DND-41 (cell line): ENCODE results near the gene TECPR2.
"Not testable (repeated sequence)": the region's sequence is repeated elsewhere in the genome, so short reads cannot be mapped to it uniquely, and the experiment has no call there.

Source experiments
- ATAC-seq: fragments of 200-7000 bp; cut with Tn5 transposase; 3 replicates; pipeline ENCODE4 v1.9.1; 2021; ENCODE audit warnings: low read depth; ENCODE audit not compliant: insufficient read depth
- DNase-seq: peaks from one replicate; pipeline ENCODE4 v3.0.0-alpha.2; 2020
- H2AFZ ChIP-seq: 2 replicates; pipeline ENCODE4 v1.6.0; 2012; ENCODE audit warnings: low read depth, low read length
- H3K27ac ChIP-seq: 2 replicates; pipeline ENCODE4 v1.5.1; 2012; ENCODE audit warnings: low read length, inconsistent platforms
- H3K27me3 ChIP-seq: fragments of 200-600 bp; sonication (generic); 2 replicates; pipeline ENCODE4 v1.6.0; 2012; ENCODE audit warnings: low read length, mild to moderate bottlenecking, inconsistent platforms; ENCODE audit not compliant: insufficient read depth, poor library complexity
- H3K36me3 ChIP-seq: 2 replicates; pipeline ENCODE4 v1.5.1; 2012; ENCODE audit warnings: low read length, inconsistent platforms; ENCODE audit not compliant: insufficient read depth
- H3K4me1 ChIP-seq: 2 replicates; pipeline ENCODE4 v1.5.1; 2012; ENCODE audit warnings: mild to moderate bottlenecking, low read length; ENCODE audit not compliant: insufficient read depth
- H3K4me2 ChIP-seq: 2 replicates; pipeline ENCODE4 v1.6.0; 2012; ENCODE audit warnings: mild to moderate bottlenecking, moderate library complexity, low read length, inconsistent platforms; ENCODE audit not compliant: insufficient read depth
- H3K4me3 ChIP-seq, 2 experiments: fragments of 200-600 bp in 1 of 2; shearing (Covaris generic) in 1 of 2; 2 replicates each; pipeline ENCODE4 v1.5.1; 2012 to 2016; ENCODE audit warnings: inconsistent platforms in 2 of 2, low read length in 2 of 2, mild to moderate bottlenecking in 2 of 2, low read depth in 1 of 2, moderate library complexity in 1 of 2
- H3K79me2 ChIP-seq: 2 replicates; pipeline ENCODE4 v1.6.0; 2012; ENCODE audit warnings: low read length, inconsistent platforms; ENCODE audit not compliant: insufficient read depth
- H3K9ac ChIP-seq: 2 replicates; pipeline ENCODE4 v1.6.0; 2012; ENCODE audit warnings: low read depth, mild to moderate bottlenecking, inconsistent platforms, low read length, moderate library complexity
- H3K9me3 ChIP-seq: 2 replicates; pipeline ENCODE4 v1.5.1; 2012; ENCODE audit warnings: low read length, moderate library complexity, mild to moderate bottlenecking, inconsistent platforms; ENCODE audit not compliant: insufficient read depth, severe bottlenecking
- H4K20me1 ChIP-seq: 2 replicates; pipeline ENCODE4 v1.6.0; 2012; ENCODE audit warnings: low read length; ENCODE audit not compliant: insufficient read depth
- CTCF ChIP-seq: IDR thresholded peaks from 2 replicates; pipeline ENCODE4 v1.5.1; 2012; ENCODE audit warnings: borderline replicate concordance, low read length, moderate library complexity, mild to moderate bottlenecking; ENCODE audit not compliant: poor library complexity, severe bottlenecking; ENCODE audit errors: extremely low read depth
- EZH2 ChIP-seq: IDR thresholded peaks from 3 replicates; pipeline ENCODE4 v1.6.1; 2012; ENCODE audit warnings: borderline replicate concordance, low read depth, mild to moderate bottlenecking, moderate library complexity, low read length, inconsistent platforms; ENCODE audit not compliant: severe bottlenecking

The TECPR2 gene

GRCh38 chr14:102326583-102326982 is 36.2 kb upstream of the TECPR2 start:
- ATAC-seq (no peak), DNase-seq (no peak)
- no peak for TF ChIP-seq CTCF
- TF ChIP-seq EZH2 = no peak
- H3K36me3 ChIP-seq = peaks cover 22% of the 10 kb centered on the region
- H3K79me2 ChIP-seq = peaks cover 5% of the 10 kb centered on the region; the same call in 1 of the 2 replicates
- no peak overlapping the region for H3K4me2 ChIP-seq
- H3K27me3 ChIP-seq = no peaks in the 10 kb centered on the region
- no peak overlapping the region for H3K9ac ChIP-seq
- no peak overlapping the region for H3K27ac ChIP-seq
- no peaks in the 10 kb centered on the region for H4K20me1 ChIP-seq
- no peak overlapping the region for H3K4me3 ChIP-seq
- no peaks in the 10 kb centered on the region for H3K9me3 ChIP-seq
- H2AFZ ChIP-seq = no peak overlapping the region
- H3K4me1 ChIP-seq = peaks cover 4% of the 10 kb centered on the region; the same call in 1 of the 2 replicates

GRCh38 chr14:102329381-102329780 is 33.4 kb upstream of the TECPR2 start:
- H3K9me3 ChIP-seq, H2AFZ ChIP-seq, H3K4me2 ChIP-seq, H3K4me1 ChIP-seq, H3K79me2 ChIP-seq, H3K27ac ChIP-seq, H4K20me1 ChIP-seq, ATAC-seq, H3K27me3 ChIP-seq, H3K9ac ChIP-seq, DNase-seq, H3K4me3 ChIP-seq: not testable (repeated sequence)
- H3K36me3 ChIP-seq = peaks cover 24% of the 10 kb centered on the region

GRCh38 chr14:102330806-102331205 is 31.9 kb upstream of the TECPR2 start:
- H3K36me3 ChIP-seq = peaks cover 33% of the 10 kb centered on the region
- ATAC-seq (no peak), DNase-seq (no peak)
- no peaks in the 10 kb centered on the region for H3K9me3 ChIP-seq
- no peak overlapping the region for H3K27ac ChIP-seq
- H4K20me1 ChIP-seq = no peaks in the 10 kb centered on the region
- TF ChIP-seq CTCF = no peak
- no peak for TF ChIP-seq EZH2
- H3K4me3 ChIP-seq = no peak overlapping the region
- no peak overlapping the region for H3K4me2 ChIP-seq
- no peak overlapping the region for H3K9ac ChIP-seq
- no peaks in the 10 kb centered on the region for H3K79me2 ChIP-seq
- H3K4me1 ChIP-seq = no peaks in the 10 kb centered on the region
- no peak overlapping the region for H2AFZ ChIP-seq
- H3K27me3 ChIP-seq = no peaks in the 10 kb centered on the region

GRCh38 chr14:102333390-102333789 is 29.4 kb upstream of the TECPR2 start:
- TF ChIP-seq CTCF (no peak), EZH2 (no peak)

More at GRCh38 chr14:102333390-102333789, 29.4 kb upstream of the TECPR2 start:
- Histone ChIP-seq H4K20me1 (no peaks in the 10 kb centered on the region), H3K4me1 (no peaks in the 10 kb centered on the region), H3K27ac (no peak overlapping the region), H3K79me2 (no peaks in the 10 kb centered on the region), H3K9ac (no peak overlapping the region), H3K4me3 (no peak overlapping the region), H3K9me3 (no peaks in the 10 kb centered on the region), H3K4me2 (no peak overlapping the region), H2AFZ (no peak overlapping the region), H3K36me3 (peaks cover 46% of the 10 kb centered on the region), H3K27me3 (no peaks in the 10 kb centered on the region)
- DNase-seq = no peak
- ATAC-seq = no peak
